K562 (cell line): ENCODE measurements around the gene MAGI3. TPM values are rescaled to one million over a fixed set of nuclear protein-coding genes. Genes with fewer than 3 reads are reported as not detected.

Experiments
- BCOR ChIP-seq: fragments of 450-650 bp; IDR thresholded peaks from 2 replicates; pipeline ENCODE4 v1.6.1; 2016
- CBX8 ChIP-seq: fragments of 200-600 bp; sonication (generic); IDR thresholded peaks from 2 replicates; pipeline ENCODE4 v1.6.1; 2012; ENCODE audit warnings: borderline replicate concordance, mixed run types, low read depth, mild to moderate bottlenecking, moderate library complexity, mixed read lengths, low read length, control low read depth, inconsistent platforms; ENCODE audit not compliant: poor library complexity, severe bottlenecking; ENCODE audit errors: extremely low read depth
- EGR1 ChIP-seq: fragments of 450-650 bp; conservative IDR thresholded peaks from 2 replicates; pipeline ENCODE4 v1.6.1; 2017; ENCODE audit warnings: mild to moderate bottlenecking
- KDM4B ChIP-seq, 2 experiments: fragments of 450-650 bp in 1 of 2; sonication (generic) in 1 of 2; IDR thresholded peaks; 2 replicates each; pipeline ENCODE4 v1.6.1; 2016 to 2017; ENCODE audit warnings: borderline replicate concordance in 2 of 2, antibody characterized with exemption in 1 of 2, low read depth in 1 of 2, mild to moderate bottlenecking in 1 of 2
- ZNF318 ChIP-seq, 2 experiments: fragments of 450-650 bp; IDR thresholded peaks; 2 replicates each; pipeline ENCODE4 v1.6.1; 2016; ENCODE audit warnings: mild to moderate bottlenecking in 2 of 2, borderline replicate concordance in 1 of 2, low read depth in 1 of 2, moderate library complexity in 1 of 2
- ZNF551 ChIP-seq: fragments of 250-450 bp; sonication (Bioruptor Pico); IDR thresholded peaks from 2 replicates; pipeline ENCODE4 v1.5.0; 2021; ENCODE audit warnings: mild to moderate bottlenecking, moderate library complexity
- ZNF707 ChIP-seq: fragments of 250-450 bp; sonication (Bioruptor Pico); conservative IDR thresholded peaks from 2 replicates; pipeline ENCODE4 v1.8.0; 2022; ENCODE audit warnings: inconsistent platforms, mild to moderate bottlenecking, moderate library complexity
- ZNF77 ChIP-seq: fragments of 250-450 bp; sonication (Bioruptor Pico); IDR thresholded peaks from 2 replicates; pipeline ENCODE4 v1.5.0; 2020
- polyA plus RNA-seq, 8 experiments: library from polyadenylated mRNA; depleted of rRNA in 4 of 8; stranded (reverse) in 5 of 8; unstranded in 3 of 8; fragments of >200 nt; fragmentation: Nextera tagmentation in 2 of 8; fragmentation: Illumina TruSeq in 1 of 8; extraction: Ambion mirVana in 2 of 8; extraction: Trizol in 1 of 8; gene quantifications; 2 replicates each; pipeline versions ENCODE4 v1.2.1 to v1.2.3, GENCODE V29; 2011 to 2014; ENCODE audit warnings: inconsistent platforms in 1 of 8, missing spikeins in 1 of 8
- total RNA-seq, 7 experiments: library from RNA; depleted of rRNA in 6 of 7; stranded (reverse); fragments of >200 nt in 6 of 7; fragmentation: Illumina TruSeq in 2 of 7; extraction: Trizol in 2 of 7; gene quantifications; 2 replicates each; pipeline versions ENCODE4 v1.2.1 to v1.2.3, GENCODE V29; 2011 to 2021; ENCODE audit warnings: low replicate concordance in 1 of 7
- TF ChIP-seq, protein P1 (sequence below): fragments of 450-650 bp; conservative IDR thresholded peaks from 2 replicates; pipeline ENCODE4 v1.6.1; 2016; ENCODE audit warnings: missing genetic modification characterization, low read depth, mild to moderate bottlenecking, control low read depth, missing compliant biosample characterization

Gene MAGI3
- total and polyA plus RNA-seq, 9 of the 15 experiments (the other 6 are each of a cell fraction or from before 2014, with no cell fraction given), result 1.0 to 8.6 (median 5.5) TPM

GRCh38 chr1:113390871-113391648 lies 745 bp downstream of the MAGI3 start (continued):
- TF ChIP-seq CBX8 (no peak), ZNF707 (CRISPR knock-in tag) (0 out of 2 replicates have a peak, but pooled peaks have one; percentile 29), BCOR (peak; percentile 85), ZNF318 (IDR thresholded peaks at IDR 0.05; ENCODE audit: borderline replicate concordance in 1 of 2, low read depth in 1 of 2) (no peak), EGR1 (no peak), ZNF551 (no peak), KDM4B (IDR thresholded peaks at IDR 0.05; ENCODE audit: borderline replicate concordance in 2 of 2, low read depth in 1 of 2) (no peak), ZNF77 (CRISPR knock-in tag) (no peak)
- TF ChIP-seq, protein P1, sequence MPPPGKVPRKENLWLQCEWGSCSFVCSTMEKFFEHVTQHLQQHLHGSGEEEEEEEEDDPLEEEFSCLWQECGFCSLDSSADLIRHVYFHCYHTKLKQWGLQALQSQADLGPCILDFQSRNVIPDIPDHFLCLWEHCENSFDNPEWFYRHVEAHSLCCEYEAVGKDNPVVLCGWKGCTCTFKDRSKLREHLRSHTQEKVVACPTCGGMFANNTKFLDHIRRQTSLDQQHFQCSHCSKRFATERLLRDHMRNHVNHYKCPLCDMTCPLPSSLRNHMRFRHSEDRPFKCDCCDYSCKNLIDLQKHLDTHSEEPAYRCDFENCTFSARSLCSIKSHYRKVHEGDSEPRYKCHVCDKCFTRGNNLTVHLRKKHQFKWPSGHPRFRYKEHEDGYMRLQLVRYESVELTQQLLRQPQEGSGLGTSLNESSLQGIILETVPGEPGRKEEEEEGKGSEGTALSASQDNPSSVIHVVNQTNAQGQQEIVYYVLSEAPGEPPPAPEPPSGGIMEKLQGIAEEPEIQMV, result no peak
- TF ChIP-seq, all 486 proteins: peak for 37
